ENCODE data around the gene SGIP1.

SGIP1 gene

DNA sequence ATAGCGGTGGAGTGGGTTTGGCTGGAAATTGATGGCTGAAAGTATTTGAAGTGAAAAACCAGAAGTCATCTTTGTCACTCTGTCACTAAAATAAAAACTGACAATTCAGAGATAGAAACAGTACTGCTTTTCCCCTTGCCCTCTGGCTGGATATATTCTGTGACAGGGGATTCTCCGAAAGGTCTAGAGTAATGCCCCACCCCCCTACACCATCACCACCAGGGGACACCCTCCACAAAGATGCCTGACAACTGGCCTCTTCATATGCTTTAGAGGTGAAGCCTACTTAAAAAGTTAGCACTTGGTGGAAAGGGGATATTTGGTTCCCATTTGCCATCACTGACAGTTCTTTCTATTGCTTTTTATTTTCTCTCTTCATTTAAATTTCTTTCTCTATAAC lies 73.5 kb downstream of the SGIP1 start:
- no peak for DNase-seq

DNA sequence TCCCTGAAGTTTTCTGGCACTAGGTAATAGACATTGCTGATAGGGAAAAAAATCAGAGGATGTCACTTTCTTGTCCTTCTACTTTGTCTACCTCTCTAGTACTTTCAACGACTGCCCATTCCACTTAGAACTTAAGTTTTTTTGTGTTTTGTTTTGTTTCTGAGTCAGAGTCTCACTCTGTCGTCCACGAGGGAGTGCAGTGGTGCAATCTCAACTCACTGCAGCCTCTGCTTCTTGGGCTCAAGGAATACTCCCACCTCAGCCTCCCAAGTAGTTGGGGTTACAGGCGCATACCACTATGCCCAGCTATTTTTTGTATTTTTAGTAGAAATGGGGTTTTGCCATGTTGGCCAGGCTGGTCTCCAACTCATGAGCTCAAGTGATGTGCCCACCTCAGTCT lies 79.2 kb downstream of the SGIP1 start:
- DNase-seq, result no peak

- no peak for DNase-seq
These were observed 83.6 kb downstream of the SGIP1 start for GRCh38 chr1:66617362-66618184.

DNA sequence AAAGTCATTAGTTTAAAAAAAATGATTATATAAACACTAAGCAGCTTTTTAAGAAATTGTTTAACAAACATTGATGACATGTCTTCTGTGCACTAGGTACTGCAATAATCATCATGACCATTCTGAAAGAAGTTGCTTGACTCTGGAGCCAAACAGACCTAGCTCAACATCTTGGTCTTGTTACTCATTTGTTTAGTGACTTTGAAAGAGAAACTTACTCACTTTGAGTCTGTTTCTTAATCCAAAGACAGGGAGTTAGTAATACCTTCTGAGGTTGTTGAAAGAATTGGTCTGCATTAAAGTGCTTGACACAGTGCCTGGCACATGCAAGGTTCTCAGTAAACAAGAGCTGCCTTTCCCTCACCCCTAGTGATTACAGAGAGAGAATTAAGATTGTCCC lies 84.4 kb downstream of the SGIP1 start:
- DNase-seq, result no peak

- no peak for DNase-seq
These were observed 89.9 kb downstream of the SGIP1 start for GRCh38 chr1:66623812-66624211.

GRCh38 chr1:66624412-66625060 lies 90.6 kb downstream of the SGIP1 start:
- DNase-seq, result no peak

- no peak for DNase-seq
These were observed 92.3 kb downstream of the SGIP1 start for GRCh38 chr1:66626261-66626660.

- DNase-seq, result no peak
These were observed 95.0 kb downstream of the SGIP1 start for GRCh38 chr1:66628926-66629325.

DNA sequence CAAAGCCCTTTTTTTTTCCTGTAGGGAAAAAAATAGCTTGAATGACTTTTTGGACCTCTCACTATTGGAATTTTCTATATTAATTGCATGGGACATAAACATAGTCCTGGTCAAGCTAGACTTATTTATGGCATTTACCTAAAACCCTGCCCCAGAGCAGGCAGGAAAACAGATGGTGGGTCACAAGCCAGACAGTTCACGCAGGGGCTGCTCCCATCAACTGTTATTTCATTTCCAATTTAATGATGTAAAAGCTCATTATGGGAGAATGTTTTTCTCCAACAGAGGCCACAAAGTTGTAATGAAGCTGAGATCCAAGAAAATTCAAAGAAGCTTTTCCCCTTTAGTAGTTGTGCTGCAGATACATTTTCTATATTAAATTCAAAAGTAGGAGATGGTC lies 99.2 kb downstream of the SGIP1 start:
- no peak for DNase-seq

DNA sequence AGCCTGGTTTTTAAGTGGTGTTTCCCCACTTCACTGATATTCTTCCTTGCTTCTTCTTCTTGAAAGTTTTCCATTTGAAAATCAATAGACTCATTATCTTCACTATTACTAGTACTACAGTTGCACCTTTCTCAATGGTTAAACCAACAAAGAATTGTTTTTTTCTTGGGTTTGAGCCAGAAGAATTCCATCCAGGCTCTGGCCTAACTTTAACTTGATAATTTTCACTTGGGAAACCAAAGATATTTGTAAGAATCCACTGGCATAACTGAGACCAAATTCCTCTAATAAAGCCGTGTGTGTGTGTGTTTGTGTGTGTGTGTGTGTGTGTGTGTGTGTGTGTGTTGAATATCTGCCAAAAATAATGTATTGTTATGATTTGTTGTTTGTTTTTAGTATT lies 103.2 kb downstream of the SGIP1 start:
- no peak for DNase-seq

DNA sequence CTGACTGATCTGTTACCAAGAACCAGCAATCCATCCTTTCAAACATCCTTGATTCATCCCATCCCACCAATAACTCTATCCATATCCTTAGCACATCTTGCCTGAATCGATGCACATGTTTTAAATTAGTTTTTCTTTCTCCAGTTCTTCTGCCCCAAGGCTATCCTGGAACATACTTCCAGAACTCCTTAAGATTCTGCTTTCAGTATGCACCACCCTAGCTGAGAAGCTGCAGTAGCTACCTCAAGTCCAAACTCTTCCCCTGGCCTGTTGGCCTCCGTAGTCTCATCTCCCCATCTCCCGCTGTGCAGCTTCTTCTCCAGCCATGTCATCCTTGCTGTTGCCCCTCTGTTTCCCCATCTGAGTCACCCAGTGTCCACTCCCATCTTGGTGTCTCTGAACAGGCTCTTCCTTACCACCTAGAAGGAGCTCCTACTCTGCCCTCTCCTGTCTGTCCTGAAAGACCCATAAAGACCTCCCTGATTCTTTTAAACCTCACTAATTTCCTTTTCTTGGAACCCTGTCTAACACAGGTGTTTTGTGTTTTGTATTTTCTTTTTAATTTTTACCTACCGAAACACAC lies 108.0 kb downstream of the SGIP1 start:
- DNase-seq, result no peak

DNA sequence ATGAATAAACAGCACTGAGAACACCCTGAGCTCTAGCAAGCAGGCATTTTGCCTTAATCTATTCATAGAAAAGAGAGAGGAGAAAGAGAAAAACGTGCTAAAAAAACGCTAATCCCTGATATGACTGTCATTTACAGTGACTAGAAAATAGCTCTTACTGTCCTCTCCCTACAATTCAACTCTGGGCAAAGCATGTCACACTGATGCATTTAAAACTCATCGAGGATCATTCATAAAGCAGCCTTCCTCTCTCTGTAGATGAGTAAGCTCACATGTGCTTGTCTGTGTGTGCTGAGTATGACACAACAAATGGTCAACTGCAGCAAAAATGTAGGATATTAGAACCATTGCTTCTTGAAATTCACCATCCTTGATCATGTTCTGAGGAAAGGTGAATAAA lies 109.0 kb downstream of the SGIP1 start:
- no peak for DNase-seq

GRCh38 chr1:66644331-66644730 lies 110.4 kb downstream of the SGIP1 start:
- DNase-seq, result no peak

DNA sequence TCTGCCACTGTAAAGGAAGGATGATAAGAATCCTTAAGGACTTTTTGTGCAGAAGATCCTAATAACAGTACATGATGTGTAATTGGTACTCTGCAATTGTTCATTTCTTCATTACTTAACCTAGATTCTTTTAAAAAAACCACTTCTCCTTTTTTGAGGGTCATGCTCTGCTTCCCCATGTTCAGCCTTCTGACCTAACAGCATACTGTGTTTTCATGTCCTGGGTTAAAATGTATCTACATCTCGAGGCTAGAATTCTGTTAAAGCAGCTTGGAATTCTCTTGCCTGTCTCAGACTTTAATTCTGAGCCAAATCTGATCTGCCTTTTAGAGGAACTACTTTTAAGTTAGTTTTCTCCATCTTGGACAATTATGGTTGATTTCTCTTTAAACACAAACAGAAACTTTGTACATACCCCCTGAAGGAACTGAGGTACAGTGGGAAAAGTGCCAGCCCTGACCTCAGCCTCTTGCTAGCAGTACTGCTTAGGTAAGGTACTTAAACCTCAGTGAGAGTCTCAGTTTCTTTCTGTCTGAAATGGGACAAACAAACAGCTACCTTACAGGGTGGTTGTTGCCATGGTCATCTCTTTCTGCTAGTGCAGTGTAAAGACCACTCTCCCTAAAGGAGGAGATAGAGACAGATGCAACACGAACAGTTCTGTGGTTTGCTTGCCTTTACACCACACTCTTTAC lies 115.1 kb downstream of the SGIP1 start:
- DNase-seq, result no peak

- no peak for DNase-seq
These were observed 118.6 kb downstream of the SGIP1 start for GRCh38 chr1:66652556-66652955.

DNA sequence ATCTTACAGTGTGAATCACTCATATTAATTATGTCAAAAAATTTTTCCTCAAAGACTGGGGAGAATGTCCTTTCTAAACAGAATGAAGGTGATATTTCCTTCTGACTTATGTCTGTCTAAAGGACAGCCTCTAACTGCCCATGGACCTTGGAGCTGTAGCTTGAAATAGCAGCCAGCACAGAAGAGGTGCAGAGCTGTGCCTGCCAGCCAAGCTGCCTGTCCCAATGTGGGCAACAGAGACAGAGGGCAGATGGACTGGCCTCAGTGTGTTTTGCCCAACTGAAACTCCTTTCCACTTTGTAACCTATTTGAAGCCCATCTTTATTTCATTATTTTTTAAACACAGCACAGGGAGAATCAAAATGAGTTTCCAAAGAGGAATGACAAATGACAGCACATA lies 120.7 kb downstream of the SGIP1 start:
- no peak for DNase-seq

DNA sequence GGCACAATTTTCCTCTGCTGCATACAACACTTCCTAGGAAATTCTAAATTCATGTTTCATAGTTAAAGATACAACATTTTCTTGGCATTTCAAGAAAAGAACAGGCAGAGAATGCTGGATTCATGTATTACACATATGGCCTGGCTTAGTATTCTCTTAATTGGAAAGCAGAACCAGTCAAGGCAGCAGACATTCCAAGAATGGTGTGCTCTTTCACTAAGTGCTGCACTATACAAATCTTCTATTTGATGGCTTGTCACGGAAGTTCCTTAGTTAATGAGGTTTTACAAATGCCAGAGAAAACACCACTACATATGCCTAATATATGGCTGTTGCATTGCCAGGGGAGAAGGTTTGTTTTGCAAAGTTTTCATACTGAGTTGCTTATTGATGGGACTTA lies 137.5 kb downstream of the SGIP1 start:
- no peak for DNase-seq

- DNase-seq, result no peak
These were observed 142.8 kb downstream of the SGIP1 start for GRCh38 chr1:66676613-66677298.

- no peak for DNase-seq
These were observed 144.2 kb downstream of the SGIP1 start for GRCh38 chr1:66678146-66678545.

DNA sequence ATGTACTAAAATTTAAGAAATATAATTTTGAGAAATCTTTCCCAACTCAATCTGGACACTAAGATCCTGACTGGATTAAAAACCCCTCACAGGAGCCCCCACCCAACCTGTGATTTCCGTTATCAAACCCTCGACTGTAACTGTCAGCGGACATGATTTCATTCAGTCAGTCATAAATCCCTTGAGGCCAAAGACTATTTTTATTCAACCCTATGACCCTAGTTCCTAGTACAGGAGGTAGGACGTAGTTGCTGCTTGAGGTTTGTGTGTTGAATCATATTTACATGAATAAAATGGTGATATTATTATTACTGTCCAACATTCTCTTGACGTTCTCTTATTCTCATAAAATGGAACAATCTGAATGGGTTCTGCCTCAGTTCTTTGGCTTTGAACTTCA lies 145.2 kb downstream of the SGIP1 start:
- DNase-seq, result no peak

DNA sequence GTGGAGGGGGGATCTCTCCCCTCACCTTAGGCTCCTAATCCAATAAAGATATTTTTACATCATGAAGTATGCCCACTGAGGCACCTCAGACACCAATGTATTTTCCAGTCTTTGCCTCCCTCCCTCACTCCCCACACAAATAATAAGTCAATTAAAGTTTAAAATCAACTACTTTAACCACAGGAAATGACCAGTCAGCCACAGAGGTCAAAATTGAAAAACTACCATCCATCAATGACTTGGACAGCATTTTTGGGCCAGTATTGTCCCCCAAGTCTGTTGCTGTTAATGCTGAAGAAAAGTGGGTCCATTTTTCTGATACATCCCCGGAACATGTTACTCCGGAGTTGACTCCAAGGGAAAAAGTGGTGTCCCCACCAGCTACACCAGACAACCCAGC lies 147.7 kb downstream of the SGIP1 start:
- no peak for DNase-seq

DNA sequence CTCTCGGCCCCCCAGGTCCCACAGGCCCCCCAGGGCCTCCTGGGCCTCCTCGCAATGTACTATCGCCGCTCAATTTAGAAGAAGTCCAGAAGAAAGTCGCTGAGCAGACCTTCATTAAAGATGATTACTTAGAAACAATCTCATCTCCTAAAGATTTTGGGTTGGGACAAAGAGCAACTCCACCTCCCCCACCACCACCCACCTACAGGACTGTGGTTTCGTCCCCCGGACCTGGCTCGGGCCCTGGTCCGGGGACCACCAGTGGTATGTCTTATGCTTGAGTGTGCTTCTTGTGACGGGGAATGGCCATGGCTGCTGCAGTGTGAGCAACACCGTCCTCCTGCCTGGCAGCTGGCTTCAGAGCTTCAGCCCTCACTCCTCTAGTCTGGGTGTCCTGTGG lies 148.2 kb downstream of the SGIP1 start:
- DNase-seq, result no peak

GRCh38 chr1:66684353-66684752 lies 150.4 kb downstream of the SGIP1 start:
- no peak for DNase-seq
